ENCODE measurements around the gene MCRIP1.

Gene MCRIP1

GRCh38 chr17:81817758-81818147, 15.3 kb downstream of the MCRIP1 start:
- no peak for DNase-seq

- DNase-seq = no peak
Measured at GRCh38 chr17:81815646-81815986, 17.5 kb downstream of the MCRIP1 start.

- no peak for DNase-seq
Measured at GRCh38 chr17:81814748-81815645, 18.1 kb downstream of the MCRIP1 start.

GRCh38 chr17:81813861-81814683, 19.0 kb downstream of the MCRIP1 start:
- DNase-seq = no peak

- no peak for DNase-seq
Measured at GRCh38 chr17:81813371-81813684, 19.8 kb downstream of the MCRIP1 start.

GRCh38 chr17:81812571-81813370, 20.3 kb downstream of the MCRIP1 start:
- DNase-seq = no peak

- DNase-seq = no peak
Measured at GRCh38 chr17:81811705-81812570, 21.2 kb downstream of the MCRIP1 start.

GRCh38 chr17:81810892-81811704, 22.0 kb downstream of the MCRIP1 start:
- no peak for DNase-seq

- no peak for DNase-seq
Measured at GRCh38 chr17:81810476-81810875, 22.6 kb downstream of the MCRIP1 start.

GRCh38 chr17:81809556-81809998, 23.5 kb downstream of the MCRIP1 start:
- DNase-seq = no peak

- no peak for DNase-seq
Measured at GRCh38 chr17:81808778-81809555, 24.1 kb downstream of the MCRIP1 start.

- no peak for DNase-seq
Measured at GRCh38 chr17:81807839-81808238, 25.3 kb downstream of the MCRIP1 start.

- no peak for DNase-seq
Measured at GRCh38 chr17:81807210-81807719, 25.8 kb downstream of the MCRIP1 start.

- no peak for DNase-seq
Measured at GRCh38 chr17:81806461-81807209, 26.5 kb downstream of the MCRIP1 start.

- no peak for DNase-seq
Measured at GRCh38 chr17:81805707-81806460, 27.2 kb downstream of the MCRIP1 start.

GRCh38 chr17:81804559-81805399, 28.3 kb downstream of the MCRIP1 start:
- DNase-seq = no peak

GRCh38 chr17:81803728-81804558, 29.1 kb downstream of the MCRIP1 start, which contains the start of gene GCGR:
GCGR (plus strand) TSS chr17:81804150; CDS start chr17:81809019, 4,869 bp downstream.
- DNase-seq = no peak
